ENCODE measurements around the gene IRAK2.
A peak's percentile ranks its signal among the peaks of the same experiment; 100 is the strongest.

Gene IRAK2

DNA sequence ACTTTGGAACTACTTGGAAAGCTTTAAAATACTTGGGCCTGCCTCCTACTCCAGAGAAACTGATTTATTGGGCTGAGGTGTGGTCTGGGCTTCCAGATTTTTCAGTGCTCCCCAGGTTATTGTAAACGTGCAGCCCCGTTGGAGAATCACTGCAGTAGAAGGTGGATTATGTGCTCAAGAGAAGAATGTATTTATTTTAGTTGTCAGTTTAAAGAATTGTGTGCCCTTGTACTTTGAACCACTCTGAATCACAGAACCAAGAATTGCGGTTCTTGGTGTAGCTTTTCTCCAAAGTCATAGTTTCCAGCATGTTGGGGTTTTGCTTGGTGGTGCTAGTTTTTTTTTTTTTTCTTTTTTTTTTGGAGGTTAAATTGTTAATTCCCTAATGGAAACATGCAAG is 85.1 kb downstream of the IRAK2 start:
- Histone ChIP-seq H3K36me3 (peaks cover 3 to 25% (median 24%) of the 10 kb centered on the region in 3 donors), H3K4me3 (peak overlapping the region; percentile 72 to 75), H3K9me3 (peaks cover 0 to 12% (median 0%) of the 10 kb centered on the region in 3 donors), H3K27ac (peak overlapping the region; percentile 77 to 91), H3K27me3 (no peaks in the 10 kb centered on the region), H3K4me1 (peaks cover 0 to 37% (median 21%) of the 10 kb centered on the region in 4 donors)
- DNase-seq = no peak
- intact Hi-C loops (cut with DNase I; ENCODE audit: low total_unique reads) = no loop called here
- TF ChIP-seq, protein P1, sequence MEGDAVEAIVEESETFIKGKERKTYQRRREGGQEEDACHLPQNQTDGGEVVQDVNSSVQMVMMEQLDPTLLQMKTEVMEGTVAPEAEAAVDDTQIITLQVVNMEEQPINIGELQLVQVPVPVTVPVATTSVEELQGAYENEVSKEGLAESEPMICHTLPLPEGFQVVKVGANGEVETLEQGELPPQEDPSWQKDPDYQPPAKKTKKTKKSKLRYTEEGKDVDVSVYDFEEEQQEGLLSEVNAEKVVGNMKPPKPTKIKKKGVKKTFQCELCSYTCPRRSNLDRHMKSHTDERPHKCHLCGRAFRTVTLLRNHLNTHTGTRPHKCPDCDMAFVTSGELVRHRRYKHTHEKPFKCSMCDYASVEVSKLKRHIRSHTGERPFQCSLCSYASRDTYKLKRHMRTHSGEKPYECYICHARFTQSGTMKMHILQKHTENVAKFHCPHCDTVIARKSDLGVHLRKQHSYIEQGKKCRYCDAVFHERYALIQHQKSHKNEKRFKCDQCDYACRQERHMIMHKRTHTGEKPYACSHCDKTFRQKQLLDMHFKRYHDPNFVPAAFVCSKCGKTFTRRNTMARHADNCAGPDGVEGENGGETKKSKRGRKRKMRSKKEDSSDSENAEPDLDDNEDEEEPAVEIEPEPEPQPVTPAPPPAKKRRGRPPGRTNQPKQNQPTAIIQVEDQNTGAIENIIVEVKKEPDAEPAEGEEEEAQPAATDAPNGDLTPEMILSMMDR (IDR thresholded peaks at IDR 0.05) = no peak

DNA sequence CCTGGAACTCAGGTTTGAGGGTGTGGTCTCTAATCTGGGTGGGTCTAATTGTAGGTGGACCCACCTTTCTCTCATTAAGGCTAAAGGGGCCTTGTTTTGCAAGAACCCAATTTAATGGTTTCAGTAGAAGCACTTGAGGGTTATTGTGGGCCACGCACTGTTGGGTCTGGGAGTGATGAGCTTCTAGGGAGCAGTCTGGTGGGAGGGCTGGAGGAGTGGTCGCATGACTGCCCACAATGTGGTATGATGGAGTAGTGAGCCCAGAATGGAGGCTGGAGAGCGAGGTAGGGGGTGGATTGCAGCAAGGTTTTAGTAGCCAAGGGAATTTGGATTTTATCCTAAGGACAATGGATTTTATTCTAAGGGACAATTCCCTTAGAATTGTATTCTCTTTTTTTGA is 86.3 kb downstream of the IRAK2 start:
- DNase-seq = no peak
- Histone ChIP-seq H3K4me1 (peaks cover 0 to 39% (median 21%) of the 10 kb centered on the region in 4 donors), H3K27me3 (no peaks in the 10 kb centered on the region), H3K27ac (no peak overlapping the region), H3K36me3 (peaks cover 1 to 37% (median 35%) of the 10 kb centered on the region in 3 donors), H3K9me3 (peaks cover 0 to under 1% (median 0%) of the 10 kb centered on the region in 3 donors), H3K4me3 (no peak overlapping the region)
- intact Hi-C loops (cut with DNase I; ENCODE audit: low total_unique reads) = no loop called here
- TF ChIP-seq, protein P1 (IDR thresholded peaks at IDR 0.05) = no peak

DNA sequence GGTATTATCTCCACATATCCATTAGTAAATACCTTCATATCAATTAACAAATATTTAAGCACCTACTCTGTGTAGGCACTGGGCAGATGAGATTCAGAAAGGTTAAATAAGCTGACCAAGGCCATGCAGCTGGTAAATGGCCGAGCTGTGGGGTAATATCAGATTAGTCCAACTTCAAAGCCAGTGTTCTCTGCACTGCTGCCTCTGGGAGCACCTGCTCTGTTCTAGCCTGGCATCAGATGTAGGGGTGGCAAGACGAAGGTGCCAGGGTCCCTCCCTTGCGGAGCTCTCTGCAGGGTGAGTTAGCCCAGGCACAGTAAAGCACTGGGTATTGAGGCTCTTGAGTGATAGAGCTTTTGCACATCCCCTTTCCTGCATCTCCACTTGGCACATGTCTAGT is 89.0 kb downstream of the IRAK2 start:
- Histone ChIP-seq H3K36me3 (peaks cover 8 to 49% (median 46%) of the 10 kb centered on the region in 3 donors), H3K27ac (no peak overlapping the region), H3K4me1 (peaks cover 0 to 33% (median 18%) of the 10 kb centered on the region in 4 donors), H3K4me3 (no peak overlapping the region), H3K9me3 (no peaks in the 10 kb centered on the region), H3K27me3 (no peaks in the 10 kb centered on the region)
- TF ChIP-seq, protein P1 (IDR thresholded peaks at IDR 0.05) = no peak
- no peak for DNase-seq
- intact Hi-C loops (cut with DNase I; ENCODE audit: low total_unique reads) = no loop called here

GRCh38 chr3:10255835-10256234 is 91.1 kb downstream of the IRAK2 start:
- Histone ChIP-seq H3K4me1 (peaks cover 0 to 16% (median 7%) of the 10 kb centered on the region in 4 donors), H3K36me3 (peaks cover 11 to 70% (median 52%) of the 10 kb centered on the region in 3 donors), H3K9me3 (no peaks in the 10 kb centered on the region), H3K27me3 (no peaks in the 10 kb centered on the region), H3K27ac (no peak overlapping the region), H3K4me3 (no peak overlapping the region)
- DNase-seq = no peak
- TF ChIP-seq, protein P1 (IDR thresholded peaks at IDR 0.05) = no peak
- intact Hi-C loops (cut with DNase I; ENCODE audit: low total_unique reads) = no loop called here

GRCh38 chr3:10259036-10259435 is 94.3 kb downstream of the IRAK2 start:
- peaks cover 13 to 75% (median 35%) of the 10 kb centered on the region in 3 donors for H3K36me3 ChIP-seq
- no peak overlapping the region for H3K4me3 ChIP-seq
- TF ChIP-seq, protein P1 (IDR thresholded peaks at IDR 0.05) = no peak
- no peak overlapping the region for H3K27ac ChIP-seq
- H3K27me3 ChIP-seq = no peaks in the 10 kb centered on the region
- peaks cover 0 to 11% (median 5%) of the 10 kb centered on the region in 4 donors for H3K4me1 ChIP-seq
- no peak for DNase-seq
- intact Hi-C loops (cut with DNase I; ENCODE audit: low total_unique reads) = no loop called here
- no peaks in the 10 kb centered on the region for H3K9me3 ChIP-seq

DNA sequence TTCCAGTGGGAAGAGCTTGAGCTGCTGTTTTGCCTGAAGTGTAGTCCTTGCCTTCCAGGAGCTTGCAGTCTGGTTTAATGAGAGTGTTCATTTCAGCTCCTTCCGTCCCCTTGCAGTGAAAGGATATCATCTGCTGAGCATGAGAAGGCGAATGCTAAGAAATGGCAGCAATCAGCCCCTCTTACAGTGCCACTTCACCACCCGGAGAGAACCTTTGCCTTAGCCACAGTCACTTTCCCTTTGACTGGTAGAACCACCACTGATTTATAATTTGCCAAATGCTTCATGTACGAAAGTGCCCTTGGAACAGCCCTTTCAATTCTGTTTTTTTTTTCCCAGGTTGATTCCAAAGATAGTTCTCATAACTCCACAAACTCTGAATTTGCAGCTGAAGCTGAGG is 95.1 kb downstream of the IRAK2 start:
- TF ChIP-seq, protein P1 (IDR thresholded peaks at IDR 0.05) = no peak
- Histone ChIP-seq H3K27ac (no peak overlapping the region), H3K4me3 (no peak overlapping the region), H3K9me3 (no peaks in the 10 kb centered on the region), H3K27me3 (no peaks in the 10 kb centered on the region), H3K36me3 (peaks cover 13 to 69% (median 28%) of the 10 kb centered on the region in 3 donors), H3K4me1 (peaks cover 0 to 12% (median 5%) of the 10 kb centered on the region in 4 donors)
- intact Hi-C loops (cut with DNase I; ENCODE audit: low total_unique reads) = no loop called here
- no peak for DNase-seq

Data from tibial artery (tissue), 4 donors.